HG02588 (cell line): ENCODE data around the gene TAAR1.

Experiments
- ATAC-seq: cut with Tn5 transposase; IDR thresholded peaks from one replicate; pipeline ENCODE4 v1.9.1; 2021; ENCODE audit warnings: mild to moderate bottlenecking, moderate library complexity; ENCODE audit not compliant: unreplicated experiment

TAAR1 gene

DNA sequence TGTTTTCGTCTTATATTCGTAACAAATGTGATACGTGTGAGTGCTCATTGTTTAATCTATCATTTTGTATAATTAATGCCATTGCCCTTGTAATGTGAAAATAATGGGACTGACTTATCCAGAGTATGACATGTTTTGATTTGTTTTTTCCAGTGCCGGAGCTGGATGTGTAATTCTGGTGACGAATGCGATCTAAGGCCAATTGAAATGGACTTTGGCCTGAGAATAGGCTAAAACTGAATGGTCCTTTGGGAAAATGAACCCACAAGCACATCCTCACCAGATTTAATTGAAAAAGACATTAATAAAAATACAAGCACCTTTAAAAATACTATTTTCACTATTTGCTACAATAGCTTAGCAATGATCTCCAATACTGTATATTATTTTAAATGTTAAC lies 62.8 kb downstream of the TAAR1 start:
- no peak for ATAC-seq
